Measurements from ENCODE around the gene PROC.

GRCh38 chr2:127408004-127408806, 10.0 kb upstream of the PROC start:
- TF ChIP-seq CTCF (conservative IDR thresholded peaks at IDR 0.05; ENCODE audit: low read length) (no peak), EZH2phosphoT487 (IDR thresholded peaks at IDR 0.05; ENCODE audit: borderline replicate concordance, low read depth, low read length) (no peak)
